HG02763 (cell line): ENCODE results near the gene KCNJ10.

Source experiments
- ATAC-seq: cut with Tn5 transposase; IDR thresholded peaks from one replicate; pipeline ENCODE4 v1.9.1; 2021; ENCODE audit warnings: mild to moderate bottlenecking, moderate library complexity; ENCODE audit not compliant: unreplicated experiment

The KCNJ10 gene

GRCh38 chr1:159972443-159973205, 97.3 kb downstream of the KCNJ10 start:
- ATAC-seq: no peak

- no peak for ATAC-seq
These were observed 99.0 kb downstream of the KCNJ10 start for GRCh38 chr1:159970932-159971342.

- no peak for ATAC-seq
These were observed 101.1 kb downstream of the KCNJ10 start for GRCh38 chr1:159968901-159969300.

- no peak for ATAC-seq
These were observed 104.7 kb downstream of the KCNJ10 start for GRCh38 chr1:159965263-159965662.

- no peak for ATAC-seq
These were observed 105.8 kb downstream of the KCNJ10 start for GRCh38 chr1:159964144-159964543.

- ATAC-seq: no peak
These were observed 107.8 kb downstream of the KCNJ10 start for GRCh38 chr1:159962176-159962575.

- ATAC-seq: no peak
These were observed 108.3 kb downstream of the KCNJ10 start for GRCh38 chr1:159961636-159962035.

GRCh38 chr1:159960721-159961381, 109.1 kb downstream of the KCNJ10 start:
- ATAC-seq: no peak

- no peak for ATAC-seq
These were observed 110.5 kb downstream of the KCNJ10 start for GRCh38 chr1:159959451-159959850.

- ATAC-seq: no peak
These were observed 111.1 kb downstream of the KCNJ10 start for GRCh38 chr1:159958719-159959380.

- ATAC-seq: no peak
These were observed 112.1 kb downstream of the KCNJ10 start for GRCh38 chr1:159957824-159958268.

GRCh38 chr1:159955456-159955855, 114.5 kb downstream of the KCNJ10 start:
- no peak for ATAC-seq

- no peak for ATAC-seq
These were observed 116.1 kb downstream of the KCNJ10 start, which contains the start of gene SLAMF9 for GRCh38 chr1:159953536-159954515. Gene SLAMF9 (minus strand): TSS chr1:159954237. CDS start chr1:159954137, 100 bp downstream.

- no peak for ATAC-seq
These were observed 117.0 kb downstream of the KCNJ10 start for GRCh38 chr1:159952932-159953331.

GRCh38 chr1:159951551-159951950, 118.4 kb downstream of the KCNJ10 start:
- no peak for ATAC-seq

- ATAC-seq: no peak
These were observed 118.9 kb downstream of the KCNJ10 start for GRCh38 chr1:159951016-159951415.

GRCh38 chr1:159949981-159950381, 120.0 kb downstream of the KCNJ10 start:
- no peak for ATAC-seq

GRCh38 chr1:159949123-159949522, 120.8 kb downstream of the KCNJ10 start:
- no peak for ATAC-seq
